GM12878 (cell line): Measurements from ENCODE around the gene ATP2A3. TPM values are rescaled to one million over a fixed set of nuclear protein-coding genes. Genes with fewer than 3 reads are reported as not detected.

Experiments used
- ATAC-seq: fragments of 200-7000 bp; cut with Tn5 transposase; 3 replicates; pipeline ENCODE4 v1.9.1; 2020; ENCODE audit warnings: mild to moderate bottlenecking, moderate library complexity
- BruUV-seq: library from RNA; stranded (reverse); fragments of 400-500 nt; replicated peaks from 2 replicates; lab custom pipeline; 2021; lab: Mats Ljungman, UMichigan
- CTCF ChIA-PET: fragments of 300-600 bp; sonication (Branson Sonifier 250); formaldehyde crosslinking; extraction: SDS; loops from one replicate; lab custom pipeline; 2021; ENCODE audit warnings: inconsistent platforms; lab: Yijun Ruan, JAX
- POLR2A ChIA-PET: fragments of 350-600 bp; formaldehyde crosslinking; extraction: SDS; loops from one replicate; lab custom pipeline; 2021; ENCODE audit warnings: inconsistent platforms; lab: Charles Lee
- RAD21 ChIA-PET: fragments of 300-600 bp; sonication (Branson Sonifier 250); formaldehyde crosslinking; loops from one replicate; lab custom pipeline; 2023; ENCODE audit warnings: antibody characterized with exemption; ENCODE audit not compliant: unreplicated experiment; lab: Charles Lee
- SMC1A ChIA-PET: fragments of 300-600 bp; sonication (Branson Sonifier 250); formaldehyde crosslinking; loops from one replicate; lab custom pipeline; 2023; ENCODE audit not compliant: unreplicated experiment, uncharacterized antibody; lab: Charles Lee
- DNase-seq: peaks from one replicate; pipeline ENCODE4 v3.0.0-alpha.2; 2011; ENCODE audit warnings: low read depth, low spot score
- FAIRE-seq: peaks from 3 replicates; lab custom pipeline; 2011; peaks lifted over from hg19 to GRCh38; lab: Jason Lieb, UNC
- H2AFZ ChIP-seq: 2 replicates; pipeline ENCODE4 v1.6.0; 2011; ENCODE audit warnings: low read depth, low read length, control low read depth; ENCODE audit not compliant: control insufficient read depth
- H3K27ac ChIP-seq: 2 replicates; pipeline ENCODE4 v1.5.1; 2011; ENCODE audit warnings: control low read depth; ENCODE audit not compliant: control insufficient read depth, insufficient read depth
- H3K27me3 ChIP-seq, 2 experiments: replicated peaks in 1 of 2; 2 replicates each; pipeline versions ENCODE4 v1.6.0 to v1.6.1; 2011; ENCODE audit warnings: low read length in 1 of 2; ENCODE audit not compliant: control insufficient read depth in 2 of 2, insufficient read depth in 2 of 2
- H3K36me3 ChIP-seq, 2 experiments: 2 replicates each; pipeline ENCODE4 v1.5.1; 2011; ENCODE audit warnings: low read length in 1 of 2; ENCODE audit not compliant: control insufficient read depth in 2 of 2, insufficient read depth in 2 of 2
- H3K4me1 ChIP-seq: 2 replicates; pipeline ENCODE4 v1.6.1; 2011; ENCODE audit warnings: mild to moderate bottlenecking, low read length, moderate library complexity, mixed read lengths; ENCODE audit not compliant: control insufficient read depth, insufficient read depth
- H3K4me2 ChIP-seq: 2 replicates; pipeline ENCODE4 v1.6.0; 2011; ENCODE audit warnings: control low read depth; ENCODE audit not compliant: control insufficient read depth, insufficient read depth
- H3K4me3 ChIP-seq: fragments of 200-600 bp; sonication (generic); 2 replicates; pipeline ENCODE4 v1.5.1; 2016
- H3K79me2 ChIP-seq: 2 replicates; pipeline ENCODE4 v1.6.0; 2011; ENCODE audit warnings: low read length; ENCODE audit not compliant: control insufficient read depth, insufficient read depth
- H3K9ac ChIP-seq: 2 replicates; pipeline ENCODE4 v1.8.0; 2011; ENCODE audit warnings: low read length, control low read depth, mixed read lengths; ENCODE audit not compliant: control insufficient read depth, insufficient read depth
- H3K9me3 ChIP-seq: replicated peaks from 3 replicates; pipeline ENCODE4 v1.5.1; 2011; ENCODE audit warnings: mild to moderate bottlenecking, low read length; ENCODE audit not compliant: control insufficient read depth, insufficient read depth
- H4K20me1 ChIP-seq: 2 replicates; pipeline ENCODE4 v1.6.0; 2011; ENCODE audit not compliant: control insufficient read depth, insufficient read depth
- ATF2 ChIP-seq: IDR thresholded peaks from 2 replicates; pipeline ENCODE4 v1.6.1; 2012; ENCODE audit warnings: low read length, inconsistent platforms
- E2F4 ChIP-seq: IDR thresholded peaks from 2 replicates; pipeline ENCODE4 v1.6.1; 2012; ENCODE audit warnings: low read depth, low read length, improper control_type of control experiment
- PML ChIP-seq: IDR thresholded peaks from 2 replicates; pipeline ENCODE4 v1.6.1; 2012; ENCODE audit warnings: low read length, inconsistent platforms
- POLR2A ChIP-seq: IDR thresholded peaks from 2 replicates; pipeline ENCODE4 v1.6.1; 2011; ENCODE audit warnings: low read depth, mild to moderate bottlenecking, low read length
- POU2F2 ChIP-seq: IDR thresholded peaks from 3 replicates; pipeline ENCODE4 v1.6.1; 2011; ENCODE audit warnings: low read depth, mild to moderate bottlenecking, low read length, borderline replicate concordance
- RAD51 ChIP-seq: fragments of 450-650 bp; IDR thresholded peaks from 2 replicates; pipeline ENCODE4 v1.6.1; 2016; ENCODE audit warnings: moderate library complexity, mild to moderate bottlenecking, inconsistent platforms
- RBBP5 ChIP-seq: fragments of 200-600 bp; sonication (generic); conservative IDR thresholded peaks from 2 replicates; pipeline ENCODE4 v1.6.1; 2016
- RCOR1 ChIP-seq: conservative IDR thresholded peaks from 2 replicates; pipeline ENCODE4 v1.6.1; 2012; ENCODE audit warnings: low read depth, low read length, improper control_type of control experiment
- SREBF1 ChIP-seq: IDR thresholded peaks from 2 replicates; pipeline ENCODE4 v1.6.1; 2012; ENCODE audit warnings: mild to moderate bottlenecking, low read length
- SRF ChIP-seq, 2 experiments: IDR thresholded peaks; 2 replicates each; pipeline ENCODE4 v1.6.1; 2011; ENCODE audit warnings: low read depth in 2 of 2, low read length in 2 of 2, mild to moderate bottlenecking in 1 of 2, moderate library complexity in 1 of 2
- SUPT20H ChIP-seq: IDR thresholded peaks from 2 replicates; pipeline ENCODE4 v1.6.1; 2011; ENCODE audit warnings: low read depth, mild to moderate bottlenecking, low read length, moderate library complexity, borderline replicate concordance; ENCODE audit not compliant: control insufficient read depth
- YBX1 ChIP-seq: fragments of 450-650 bp; IDR thresholded peaks from 2 replicates; pipeline ENCODE4 v1.6.1; 2016; ENCODE audit warnings: antibody characterized with exemption
- ZNF24 ChIP-seq: fragments of 450-650 bp; IDR thresholded peaks from 2 replicates; pipeline ENCODE4 v1.6.1; 2017; ENCODE audit warnings: antibody characterized with exemption, mild to moderate bottlenecking
- WGBS: methylation state at CpG from one replicate; pipeline ENCODE4 v1.1.6; 2016; ENCODE audit warnings: low lambda C conversion rate; ENCODE audit not compliant: insufficient replicate concordance, insufficient coverage; ENCODE audit errors: missing lambda C conversion rate; 5-methylcytosine and 5-hydroxymethylcytosine counted together
- in situ Hi-C: fragments of 300-500 bp; cut with MboI; formaldehyde crosslinking; loops from 9 replicates; pipeline ENCODE4 v1.14.3; 2018; ENCODE audit warnings: mixed read lengths
- intact Hi-C: fragments of 100-400 bp; cut with micrococcal nuclease; formaldehyde crosslinking; loops from one replicate; pipeline ENCODE4 v1.14.2; 2022; ENCODE audit not compliant: unreplicated experiment
- polyA plus RNA-seq, 11 experiments: library from polyadenylated mRNA; depleted of rRNA in 4 of 11; unstranded in 6 of 11; stranded (reverse) in 5 of 11; fragments of >200 nt; fragmentation: Nextera tagmentation in 4 of 11; fragmentation: Illumina TruSeq in 1 of 11; extraction: Ambion mirVana in 4 of 11; extraction: Trizol in 1 of 11; gene quantifications; 1 replicate in 1 of 11; 2 replicates in 10 of 11; pipeline versions ENCODE4 v1.2.1 to v1.2.3, GENCODE V29; 2011 to 2016; ENCODE audit warnings: inconsistent platforms in 2 of 11, missing spikeins in 2 of 11, low read depth in 1 of 11
- total RNA-seq, 4 experiments: library from RNA; depleted of rRNA in 3 of 4; stranded (reverse); fragments of >200 nt in 3 of 4; fragmentation: Illumina TruSeq in 1 of 4; extraction: Trizol in 1 of 4; gene quantifications; 2 replicates each; pipeline versions ENCODE4 v1.2.1 to v1.2.3, GENCODE V29; 2013 to 2021
- TF ChIP-seq, protein P1 (sequence below): IDR thresholded peaks from 2 replicates; pipeline ENCODE4 v1.6.1; 2011; ENCODE audit warnings: low read depth, mild to moderate bottlenecking, low read length, moderate library complexity, borderline replicate concordance; ENCODE audit errors: extremely low read depth

Gene ATP2A3
- total and polyA plus RNA-seq, 10 of the 15 experiments (the other 5 are each of a cell fraction or from before 2014, with no cell fraction given), result 1.0 to 99.2 (median 37.9) TPM

GRCh38 chr17:3951420-3951819 lies 12.8 kb downstream of the ATP2A3 start:
- TF ChIP-seq YBX1 (no peak), POLR2A (0 out of 2 replicates have a peak, but pooled peaks have one; percentile 15)
- no peak overlapping the region for H3K9ac ChIP-seq
- H3K4me2 ChIP-seq, result no peak overlapping the region
- DNase-seq (no peak), ATAC-seq (no peak), FAIRE-seq (no peak)
- no peaks in the 10 kb centered on the region for H4K20me1 ChIP-seq
- in situ Hi-C loops (no loop called here), intact Hi-C loops (no loop called here)
- H3K36me3 ChIP-seq, result peaks cover 9 to 17% of the 10 kb centered on the region in 2 experiments; a peak in 3 of 4 replicates
- H3K27me3 ChIP-seq, result no peaks in the 10 kb centered on the region
- no peak overlapping the region for H3K4me3 ChIP-seq
- H3K9me3 ChIP-seq, result no peaks in the 10 kb centered on the region
- ChIA-PET CTCF (no interaction called here), RAD21 (no interaction called here), SMC1A (no interaction called here), POLR2A (no interaction called here)
- no peaks in the 10 kb centered on the region for H3K79me2 ChIP-seq
- no peak overlapping the region for H2AFZ ChIP-seq
- H3K27ac ChIP-seq, result no peak overlapping the region
- WGBS, result 86% methylated on average over 11 of the region's 16 CpGs
- no TSS peak for BruUV-seq
- H3K4me1 ChIP-seq, result no peaks in the 10 kb centered on the region

DNA sequence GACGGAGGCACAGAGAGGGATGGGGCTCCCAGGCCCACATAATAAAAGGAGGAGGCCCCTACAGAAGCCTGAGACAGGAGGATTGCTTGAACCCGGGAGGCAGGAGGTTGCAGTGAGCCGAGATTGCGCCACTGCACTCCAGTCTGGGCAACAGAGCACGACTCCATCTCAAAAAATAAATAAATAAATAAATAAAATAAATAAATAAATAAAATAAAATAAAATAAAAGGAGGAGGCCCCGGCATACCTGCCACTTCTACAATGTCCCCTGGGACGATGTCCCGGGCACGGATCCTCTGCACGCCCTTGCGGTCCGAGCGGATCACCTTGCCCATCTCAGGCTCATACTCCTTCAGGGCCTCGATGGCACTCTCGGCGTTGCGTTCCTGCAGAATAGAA lies 13.2 kb downstream of the ATP2A3 start:
- POLR2A ChIA-PET, result no interaction called here
- Histone ChIP-seq H3K4me3 (no peak overlapping the region), H4K20me1 (no peaks in the 10 kb centered on the region), H3K9me3 (no peaks in the 10 kb centered on the region), H3K27me3 (no peaks in the 10 kb centered on the region), H3K9ac (no peak overlapping the region), H3K36me3 (peaks cover 9 to 17% of the 10 kb centered on the region in 2 experiments; a peak in 3 of 4 replicates), H3K4me2 (no peak overlapping the region), H3K4me1 (no peaks in the 10 kb centered on the region), H3K79me2 (no peaks in the 10 kb centered on the region), H3K27ac (no peak overlapping the region), H2AFZ (no peak overlapping the region)
- RAD21 ChIA-PET, result no interaction called here
- FAIRE-seq, result no peak
- no peak for DNase-seq
- in situ Hi-C loops, result no loop called here
- BruUV-seq, result no TSS peak
- no peak for TF ChIP-seq SUPT20H
- no peak for TF ChIP-seq PML
- no peak for TF ChIP-seq ATF2
- TF ChIP-seq ZNF24, result no peak
- no peak for TF ChIP-seq RCOR1
- TF ChIP-seq SRF (IDR thresholded peaks at IDR 0.05; ENCODE audit: low read depth in 2 of 2, low read length in 2 of 2), result no peak
- TF ChIP-seq SREBF1, result no peak
- no peak for TF ChIP-seq E2F4
- no peak for TF ChIP-seq RBBP5
- TF ChIP-seq RAD51, result no peak
- TF ChIP-seq, protein P1, sequence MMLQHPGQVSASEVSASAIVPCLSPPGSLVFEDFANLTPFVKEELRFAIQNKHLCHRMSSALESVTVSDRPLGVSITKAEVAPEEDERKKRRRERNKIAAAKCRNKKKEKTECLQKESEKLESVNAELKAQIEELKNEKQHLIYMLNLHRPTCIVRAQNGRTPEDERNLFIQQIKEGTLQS, result no peak
- no peak for TF ChIP-seq POU2F2
- ATAC-seq, result no peak
- intact Hi-C loops, result no loop called here
- CTCF ChIA-PET, result no interaction called here
- 94% methylated on average over 17 of the region's 17 CpGs for WGBS
- SMC1A ChIA-PET, result no interaction called here
